ENCODE measurements around the gene C19orf18. TPM values are rescaled to one million over a fixed set of nuclear protein-coding genes. Genes with fewer than 3 reads are reported as not detected.
A peak's percentile ranks its signal among the peaks of the same experiment; 100 is the strongest.

C19orf18 gene
- 0.98 TPM for total RNA-seq (2021; ENCODE audit: unreplicated experiment)
- 0.65 TPM for polyA plus RNA-seq (2012; ENCODE audit: insufficient read length)
- Bru-seq, nascent RNA, result percentile 54 among the genes with signal in this experiment
- percentile 66 among the genes with signal in this experiment for BruChase-seq, experiment 1, labeled RNA remaining after a 2-hour chase
- BruChase-seq, experiment 2, labeled RNA remaining after a 6-hour chase, result percentile 69 among the genes with signal in this experiment
- long read RNA-seq, partial matches to known transcripts, result 2 of 2 reads
- long read RNA-seq, other reads (novel, unspliced or antisense), result 0 of 2 reads

GRCh38 chr19:57974434-57974833 lies at the start of gene C19orf18:
Gene C19orf18, minus strand, starts transcription at chr19:57974534. Its CDS starts 102 bp downstream, at chr19:57974432.
- CTCF ChIA-PET, result no interaction called here
- H3K4me3 ChIP-seq (ENCODE audit: low read depth in 2 of 2, low read length in 2 of 2), result no peak within 1 kb of the TSS
- no peaks in the 10 kb centered on the region for H3K4me1 ChIP-seq (ENCODE audit: control insufficient read depth, insufficient read depth, low read length)
- H3K36me3 ChIP-seq (ENCODE audit: control insufficient read depth, insufficient read depth, low read length), result no peaks in the 10 kb centered on the region
- no TSS peak for BruUV-seq (replicated peaks)
- ATAC-seq, result no peak
- TF ChIP-seq REST (IDR thresholded peaks at IDR 0.05; ENCODE audit: insufficient read depth in 1 of 2, low read depth in 2 of 2, low read length in 1 of 2) (no peak), SIN3A (IDR thresholded peaks at IDR 0.05; ENCODE audit: borderline replicate concordance, insufficient read depth, low read depth, low read length) (no peak)
- TF ChIP-seq, protein P1, sequence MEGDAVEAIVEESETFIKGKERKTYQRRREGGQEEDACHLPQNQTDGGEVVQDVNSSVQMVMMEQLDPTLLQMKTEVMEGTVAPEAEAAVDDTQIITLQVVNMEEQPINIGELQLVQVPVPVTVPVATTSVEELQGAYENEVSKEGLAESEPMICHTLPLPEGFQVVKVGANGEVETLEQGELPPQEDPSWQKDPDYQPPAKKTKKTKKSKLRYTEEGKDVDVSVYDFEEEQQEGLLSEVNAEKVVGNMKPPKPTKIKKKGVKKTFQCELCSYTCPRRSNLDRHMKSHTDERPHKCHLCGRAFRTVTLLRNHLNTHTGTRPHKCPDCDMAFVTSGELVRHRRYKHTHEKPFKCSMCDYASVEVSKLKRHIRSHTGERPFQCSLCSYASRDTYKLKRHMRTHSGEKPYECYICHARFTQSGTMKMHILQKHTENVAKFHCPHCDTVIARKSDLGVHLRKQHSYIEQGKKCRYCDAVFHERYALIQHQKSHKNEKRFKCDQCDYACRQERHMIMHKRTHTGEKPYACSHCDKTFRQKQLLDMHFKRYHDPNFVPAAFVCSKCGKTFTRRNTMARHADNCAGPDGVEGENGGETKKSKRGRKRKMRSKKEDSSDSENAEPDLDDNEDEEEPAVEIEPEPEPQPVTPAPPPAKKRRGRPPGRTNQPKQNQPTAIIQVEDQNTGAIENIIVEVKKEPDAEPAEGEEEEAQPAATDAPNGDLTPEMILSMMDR (IDR thresholded peaks at IDR 0.05), result no peak
- peaks cover 53% of the 10 kb centered on the region for H3K9me3 ChIP-seq (ENCODE audit: control insufficient read depth, insufficient read depth, low read depth, low read length)
- no peak for DNase-seq (ENCODE audit: low read depth, low spot score)
- in situ Hi-C loops (cut with HindIII; ENCODE audit: low pct_unique_long_range_greater_than_20kb, low sequenced_read_pairs), result no loop called here
- intact Hi-C loops (cut with micrococcal nuclease; ENCODE audit: unreplicated experiment), result no loop called here
- no peaks in the 10 kb centered on the region for H3K27me3 ChIP-seq (ENCODE audit: control insufficient read depth, insufficient read depth, low read length)
- POLR2A ChIA-PET, result no interaction called here
- no peak within 1 kb of the TSS for H3K27ac ChIP-seq (ENCODE audit: low read length)

GRCh38 chr19:58022283-58022660 lies 47.9 kb upstream of the C19orf18 start:
- Histone ChIP-seq H3K9me3 (ENCODE audit: control insufficient read depth, insufficient read depth, low read depth, low read length) (peaks cover 3% of the 10 kb centered on the region; the same call in 1 of the 2 replicates), H3K27me3 (ENCODE audit: control insufficient read depth, insufficient read depth, low read length) (no peaks in the 10 kb centered on the region), H3K4me1 (ENCODE audit: control insufficient read depth, insufficient read depth, low read length) (no peaks in the 10 kb centered on the region), H3K4me3 (ENCODE audit: low read depth in 2 of 2, low read length in 2 of 2) (no peak overlapping the region), H3K27ac (ENCODE audit: low read length) (no peak overlapping the region), H3K36me3 (ENCODE audit: control insufficient read depth, insufficient read depth, low read length) (no peaks in the 10 kb centered on the region)
- ChIA-PET CTCF (interaction anchor here (0.6 kb wide), 1 partner anchor 24 kb away, joined by 3 read pairs; no protein-coding TSS in a partner anchor), POLR2A (no interaction called here)
- no peak for TF ChIP-seq TCF7L2 (IDR thresholded peaks at IDR 0.05; ENCODE audit: low read depth, low read length)
- no peak for TF ChIP-seq SIN3A (IDR thresholded peaks at IDR 0.05; ENCODE audit: borderline replicate concordance, insufficient read depth, low read depth, low read length)
- no peak for TF ChIP-seq POLR2AphosphoS5 (IDR thresholded peaks at IDR 0.05; ENCODE audit: low read depth, low read length)
- TF ChIP-seq REST (IDR thresholded peaks at IDR 0.05; ENCODE audit: insufficient read depth in 1 of 2, low read depth in 2 of 2, low read length in 1 of 2), result no peak
- TF ChIP-seq, protein P1 (IDR thresholded peaks at IDR 0.05), result no peak
- DNase-seq (ENCODE audit: low read depth, low spot score) (no peak), ATAC-seq (no peak)
- in situ Hi-C loops (cut with HindIII; ENCODE audit: low pct_unique_long_range_greater_than_20kb, low sequenced_read_pairs) (no loop called here), intact Hi-C loops (cut with micrococcal nuclease; ENCODE audit: unreplicated experiment) (no loop called here)
- BruUV-seq (replicated peaks), result no TSS peak
